Neuronal stem cell (in vitro differentiated cells): ENCODE measurements around the gene CNTNAP5.
A peak's percentile ranks its signal among the peaks of the same experiment; 100 is the strongest.

ENCODE experiments used
- DNase-seq: peaks from one replicate; pipeline ENCODE4 v3.0.0-alpha.2; 2013; ENCODE audit warnings: low spot score
- H2AFZ ChIP-seq: one replicate; pipeline ENCODE4 v1.6.1; 2013; ENCODE audit warnings: mild to moderate bottlenecking, low read length, inconsistent platforms
- H2AK5ac ChIP-seq: 2 replicates; pipeline ENCODE4 v1.6.1; 2013; ENCODE audit warnings: low read depth, mild to moderate bottlenecking, inconsistent platforms, low read length, moderate library complexity, mixed read lengths
- H2BK120ac ChIP-seq: 2 replicates; pipeline ENCODE4 v1.6.1; 2013; ENCODE audit warnings: low read depth, mild to moderate bottlenecking, inconsistent platforms, low read length, moderate library complexity, mixed read lengths
- H2BK12ac ChIP-seq: one replicate; pipeline ENCODE4 v1.6.1; 2013; ENCODE audit warnings: low read length, inconsistent platforms
- H2BK15ac ChIP-seq: 2 replicates; pipeline ENCODE4 v1.6.1; 2013; ENCODE audit warnings: mild to moderate bottlenecking, low read length, inconsistent platforms, mixed read lengths
- H2BK5ac ChIP-seq: one replicate; pipeline ENCODE4 v1.6.1; 2013; ENCODE audit warnings: inconsistent platforms, mild to moderate bottlenecking, low read length, moderate library complexity
- H3K14ac ChIP-seq: one replicate; pipeline ENCODE4 v1.6.1; 2013; ENCODE audit warnings: low read length, inconsistent platforms
- H3K18ac ChIP-seq: 2 replicates; pipeline ENCODE4 v1.6.1; 2013; ENCODE audit warnings: low read length, inconsistent platforms
- H3K23ac ChIP-seq: 2 replicates; pipeline ENCODE4 v1.6.1; 2013; ENCODE audit warnings: low read depth, mild to moderate bottlenecking, mixed read lengths, low read length, inconsistent platforms; ENCODE audit not compliant: poor library complexity
- H3K27ac ChIP-seq: replicated peaks from 3 replicates; pipeline ENCODE4 v1.5.1; 2013; ENCODE audit warnings: low read length, inconsistent platforms
- H3K27me3 ChIP-seq, 3 experiments: 2 replicates each; pipeline ENCODE4 v1.6.1; 2013; ENCODE audit warnings: low read length in 3 of 3, mild to moderate bottlenecking in 2 of 3, inconsistent platforms in 1 of 3, low read depth in 1 of 3, mixed read lengths in 1 of 3, moderate library complexity in 1 of 3; ENCODE audit not compliant: control insufficient read depth in 3 of 3, insufficient read depth in 3 of 3
- H3K36me3 ChIP-seq, 2 donors: replicated peaks in 1 of 2; 2 replicates each; pipeline ENCODE4 v1.6.1; 2013; ENCODE audit warnings: low read length in 2 of 2; ENCODE audit not compliant: control insufficient read depth in 2 of 2, insufficient read depth in 2 of 2
- H3K4ac ChIP-seq: 2 replicates; pipeline ENCODE4 v1.6.1; 2013; ENCODE audit warnings: inconsistent platforms, mild to moderate bottlenecking, low read length, moderate library complexity
- H3K4me1 ChIP-seq, 2 donors: 1 replicate in 1 of 2; 2 replicates in 1 of 2; pipeline ENCODE4 v1.6.1; 2013; ENCODE audit warnings: low read length in 2 of 2, low read depth in 1 of 2; ENCODE audit not compliant: control insufficient read depth in 2 of 2, insufficient read depth in 1 of 2
- H3K4me2 ChIP-seq: one replicate; pipeline ENCODE4 v1.6.1; 2013; ENCODE audit warnings: mild to moderate bottlenecking, low read length, inconsistent platforms; ENCODE audit not compliant: insufficient read depth, poor library complexity, severe bottlenecking
- H3K4me3 ChIP-seq, 2 donors: 2 replicates each; pipeline ENCODE4 v1.5.1; 2013; ENCODE audit warnings: low read length in 2 of 2, mild to moderate bottlenecking in 2 of 2, inconsistent platforms in 1 of 2, moderate library complexity in 1 of 2
- H3K79me1 ChIP-seq: one replicate; pipeline ENCODE4 v1.6.1; 2013; ENCODE audit warnings: low read depth, mild to moderate bottlenecking, inconsistent platforms, low read length, moderate library complexity
- H3K9ac ChIP-seq: one replicate; pipeline ENCODE4 v1.6.1; 2013; ENCODE audit warnings: mild to moderate bottlenecking, low read depth, low read length, inconsistent platforms; ENCODE audit not compliant: poor library complexity
- H3K9me3 ChIP-seq, 2 donors: replicated peaks in 1 of 2; 2 replicates each; pipeline versions ENCODE3 to v1.6.1; 2013; ENCODE audit warnings: low read length in 2 of 2, mild to moderate bottlenecking in 2 of 2, inconsistent platforms in 1 of 2, low read depth in 1 of 2, mixed read lengths in 1 of 2, moderate library complexity in 1 of 2; ENCODE audit not compliant: control insufficient read depth in 2 of 2, insufficient read depth in 1 of 2
- H4K8ac ChIP-seq: one replicate; pipeline ENCODE4 v1.6.1; 2013; ENCODE audit warnings: low read depth, mild to moderate bottlenecking, inconsistent platforms, low read length, moderate library complexity
- H4K91ac ChIP-seq: one replicate; pipeline ENCODE4 v1.6.1; 2013; ENCODE audit warnings: low read length, low read depth, mild to moderate bottlenecking, inconsistent platforms; ENCODE audit not compliant: poor library complexity
- WGBS, 2 donors: extraction: QIAGEN DNeasy Blood & Tissue Kit; methylation state at CpG; one replicate each; pipeline ENCODE4 v1.1.7; 2013; ENCODE audit warnings: missing lambda C conversion rate in 2 of 2, mixed read lengths in 1 of 2; ENCODE audit not compliant: insufficient read length in 2 of 2, insufficient replicate concordance in 1 of 2; ENCODE audit errors: extremely low coverage in 2 of 2; 5-methylcytosine and 5-hydroxymethylcytosine counted together

Gene CNTNAP5

DNA sequence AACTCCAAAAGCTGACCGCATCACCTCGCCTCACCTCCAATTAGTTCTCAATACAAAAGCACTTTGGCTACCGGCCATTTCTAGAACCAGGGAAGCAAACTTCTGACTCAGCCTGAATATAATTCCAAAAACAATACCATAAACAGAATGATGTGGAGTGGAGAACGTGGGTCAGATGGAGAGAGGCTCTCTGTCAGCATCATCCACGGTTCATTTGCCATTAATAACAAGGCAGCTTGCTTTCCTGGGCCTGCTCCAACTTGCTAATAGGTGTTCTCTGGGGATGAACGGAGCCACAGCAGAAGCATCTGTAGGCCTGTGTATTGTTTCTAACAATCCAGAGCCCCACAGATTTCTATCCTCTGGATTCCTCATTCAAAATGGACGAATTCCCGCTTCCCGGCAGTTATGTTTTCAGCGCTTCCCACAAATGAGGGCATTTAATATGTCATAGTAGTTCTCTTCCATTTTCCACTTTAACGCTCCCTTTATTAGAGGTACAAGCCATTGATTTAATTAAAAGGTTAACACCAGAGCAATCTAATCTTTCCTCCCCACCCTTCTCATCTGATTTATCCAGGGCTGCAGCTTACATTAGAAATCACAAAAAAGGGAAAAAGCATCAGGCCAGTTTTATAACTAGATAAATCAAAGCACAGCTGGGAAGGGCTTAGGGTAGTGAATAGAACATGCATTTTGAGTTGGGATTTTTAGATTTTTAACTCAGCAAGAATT lies 23.2 kb upstream of the CNTNAP5 start:
- no peak overlapping the region for H2BK5ac ChIP-seq
- H4K8ac ChIP-seq: no peak overlapping the region
- no peak overlapping the region for H4K91ac ChIP-seq

GRCh38 chr2:124018890-124019289 lies 6.2 kb upstream of the CNTNAP5 start:
- Histone ChIP-seq H2BK15ac (no peak overlapping the region), H3K27me3 (peaks cover 0 to 5% (median 4%) of the 10 kb centered on the region in 3 experiments), H3K4me3 (no peak overlapping the region), H3K36me3 (no peaks in the 10 kb centered on the region), H2BK12ac (no peak overlapping the region), H4K91ac (no peak overlapping the region), H3K18ac (no peak overlapping the region), H3K4me2 (no peak overlapping the region), H3K4ac (no peak overlapping the region), H4K8ac (no peak overlapping the region), H3K4me1 (no peaks in the 10 kb centered on the region), H2BK5ac (no peak overlapping the region), H2BK120ac (no peak overlapping the region), H3K23ac (no peak overlapping the region), H3K27ac (no peak overlapping the region), H3K79me1 (no peaks in the 10 kb centered on the region), H3K9ac (no peak overlapping the region), H3K9me3 (no peaks in the 10 kb centered on the region), H3K14ac (no peak overlapping the region), H2AFZ (no peak overlapping the region), H2AK5ac (no peak overlapping the region)
- no peak for DNase-seq

More for the DNA sequence above, 23.2 kb upstream of the CNTNAP5 start:
- Histone ChIP-seq H3K4me1 (no peaks in the 10 kb centered on the region), H3K36me3 (no peaks in the 10 kb centered on the region), H3K4me3 (no peak overlapping the region), H2BK15ac (no peak overlapping the region), H3K27me3 (no peaks in the 10 kb centered on the region), H3K79me1 (no peaks in the 10 kb centered on the region), H2BK120ac (no peak overlapping the region), H3K14ac (no peak overlapping the region), H3K4ac (no peak overlapping the region), H2BK12ac (no peak overlapping the region), H3K23ac (no peak overlapping the region), H3K9ac (no peak overlapping the region), H3K4me2 (no peak overlapping the region), H3K27ac (no peak overlapping the region), H3K9me3 (no peaks in the 10 kb centered on the region), H3K18ac (no peak overlapping the region), H2AK5ac (no peak overlapping the region), H2AFZ (no peak overlapping the region)
- no peak for DNase-seq
- WGBS, 2 donors: no CpG with 5 or more reads among the region's 11 CpGs

- Histone ChIP-seq H3K4ac (no peak overlapping the region), H3K27ac (no peak overlapping the region), H2AK5ac (no peak overlapping the region), H2BK12ac (no peak overlapping the region), H3K27me3 (peaks cover 0 to 28% (median 27%) of the 10 kb centered on the region in 3 experiments), H3K4me3 (peak overlapping the region in 1 of 2 donors; percentile 77), H2BK15ac (no peak overlapping the region), H3K4me1 (peaks cover 0 to 10% of the 10 kb centered on the region in 2 donors), H3K4me2 (peak overlapping the region; percentile 76), H4K8ac (no peak overlapping the region), H3K36me3 (no peaks in the 10 kb centered on the region), H3K14ac (no peak overlapping the region), H3K9ac (peak overlapping the region; percentile 38), H3K18ac (no peak overlapping the region), H2BK5ac (no peak overlapping the region), H3K23ac (no peak overlapping the region), H4K91ac (no peak overlapping the region), H2BK120ac (no peak overlapping the region), H2AFZ (no peak overlapping the region), H3K79me1 (no peaks in the 10 kb centered on the region), H3K9me3 (no peaks in the 10 kb centered on the region)
- no CpG with 5 or more reads among the region's 36 CpGs for WGBS, 2 donors
- no peak for DNase-seq
These were observed 421 bp upstream of the CNTNAP5 start for GRCh38 chr2:124024561-124025170.

DNA sequence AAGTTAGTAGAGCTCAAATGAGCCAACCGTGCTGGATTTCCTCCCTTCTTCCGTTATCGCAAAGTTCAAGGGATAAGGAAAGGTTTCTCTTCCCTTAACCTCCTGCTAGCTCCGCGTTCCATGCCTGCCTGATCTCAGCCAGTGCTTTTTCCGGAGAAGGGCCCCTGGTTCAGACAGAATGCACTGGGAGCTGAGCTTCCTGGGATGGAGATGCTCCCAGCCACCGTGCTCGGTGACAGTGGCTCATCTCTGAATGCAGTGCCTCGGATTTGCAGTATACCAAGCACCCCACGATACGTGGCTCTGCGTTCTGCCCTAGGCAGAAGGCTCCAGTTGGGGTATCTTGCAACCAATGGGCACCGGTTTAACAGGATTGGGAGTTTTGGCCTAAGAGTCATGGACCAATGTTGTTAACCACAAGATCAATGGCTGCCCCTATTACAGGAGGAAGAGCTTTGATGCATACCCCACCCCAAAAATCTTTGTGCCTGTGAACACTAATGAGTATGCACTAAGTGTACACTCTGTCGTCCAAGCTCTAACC lies 876 bp downstream of the CNTNAP5 start:
- Histone ChIP-seq H3K27ac (no peak overlapping the region), H3K14ac (no peak overlapping the region), H3K36me3 (no peaks in the 10 kb centered on the region), H3K23ac (no peak overlapping the region), H3K27me3 (peaks cover 0 to 28% (median 27%) of the 10 kb centered on the region in 3 experiments), H3K18ac (peak overlapping the region; percentile 25), H3K79me1 (no peaks in the 10 kb centered on the region), H2BK15ac (no peak overlapping the region), H3K9me3 (no peaks in the 10 kb centered on the region), H3K4ac (no peak overlapping the region), H3K4me2 (peak overlapping the region; percentile 76), H2AK5ac (no peak overlapping the region), H3K4me3 (peak overlapping the region in 1 of 2 donors; percentile 0), H2BK5ac (no peak overlapping the region), H2BK120ac (no peak overlapping the region), H3K9ac (no peak overlapping the region), H2BK12ac (no peak overlapping the region), H4K91ac (no peak overlapping the region), H3K4me1 (peaks cover 0 to 10% of the 10 kb centered on the region in 2 donors), H4K8ac (no peak overlapping the region), H2AFZ (no peak overlapping the region)
- no peak for DNase-seq
- no CpG with 5 or more reads among the region's 14 CpGs for WGBS, 2 donors
